Body of pancreas (tissue), 4 donors: Measurements from ENCODE around the gene TBXT. TPM values are rescaled to one million over a fixed set of nuclear protein-coding genes. Genes with fewer than 3 reads are reported as not detected.

Experiments used
- ATAC-seq: fragments of 150-250 bp; one replicate; pipeline ENCODE4 v1.9.1; 2016
- DNase-seq, 4 donors: peaks; one replicate each; pipeline ENCODE4 v3.0.0-alpha.2; 2019
- H3K27ac ChIP-seq, 4 donors: fragments of 200-600 bp; sonication (generic); 1 replicate in 3 of 4; 2 replicates in 1 of 4; pipeline versions ENCODE4 v1.5.1 to v1.6.1; 2016 to 2019; ENCODE audit warnings: mild to moderate bottlenecking in 1 of 4, mixed read lengths in 1 of 4, moderate library complexity in 1 of 4
- H3K27me3 ChIP-seq, 2 donors: fragments of 200-600 bp; sonication (generic); one replicate each; pipeline ENCODE4 v1.6.0; 2016; ENCODE audit warnings: mild to moderate bottlenecking in 1 of 2
- H3K36me3 ChIP-seq, 2 donors: fragments of 200-600 bp; sonication (generic); replicated peaks in 1 of 2; 2 replicates each; pipeline ENCODE4 v1.5.1; 2016; ENCODE audit warnings: low read depth in 2 of 2; ENCODE audit not compliant: insufficient read depth in 1 of 2
- H3K4me1 ChIP-seq: fragments of 200-600 bp; sonication (generic); one replicate; pipeline ENCODE4 v1.6.0; 2016
- H3K4me3 ChIP-seq, 2 donors: fragments of 200-600 bp; sonication (generic); 1 replicate in 1 of 2; 2 replicates in 1 of 2; pipeline ENCODE4 v1.5.1; 2016 to 2019
- H3K9me3 ChIP-seq, 3 donors: fragments of 200-600 bp; sonication (generic); 1 replicate in 2 of 3; 2 replicates in 1 of 3; pipeline ENCODE4 v1.5.1; 2016
- CTCF ChIP-seq, 7 experiments: fragments of 450-650 bp in 4 of 7; fragments of 200-600 bp in 3 of 7; sonication (generic) in 3 of 7; IDR thresholded peaks; one replicate each; pipeline ENCODE4 v1.5.1; 2016 to 2019; ENCODE audit warnings: antibody characterized with exemption in 7 of 7
- POLR2A ChIP-seq, 3 donors: fragments of 450-650 bp; IDR thresholded peaks; one replicate each; pipeline ENCODE4 v1.6.1; 2016; ENCODE audit warnings: antibody characterized with exemption in 3 of 3, mild to moderate bottlenecking in 2 of 3
- WGBS, 2 donors: methylation state at CpG; one replicate each; pipeline ENCODE4 v1.1.5; 2017; 5-methylcytosine and 5-hydroxymethylcytosine counted together
- intact Hi-C: fragments of 100-400 bp; cut with DNase I; formaldehyde crosslinking; loops from one replicate; pipeline ENCODE4 v1.15.1; 2023
- total RNA-seq, 2 donors: library from RNA; depleted of rRNA; stranded (reverse); fragments of >200 nt; gene quantifications; one replicate each; pipeline ENCODE4 v1.1.0, GENCODE V29; 2016

The TBXT gene
- total RNA-seq, 2 donors from 2014 or later, result not detected

GRCh38 chr6:166204852-166205650, 37.4 kb upstream of the TBXT start:
- no peak for ATAC-seq
- WGBS, 2 donors, result 67 to 76% methylated on average over 17 of the region's 17 CpGs
- intact Hi-C loops, result no loop called here
- no peak overlapping the region for H3K4me3 ChIP-seq
- TF ChIP-seq CTCF (IDR thresholded peaks at IDR 0.05), result no peak
- no peak for TF ChIP-seq POLR2A (IDR thresholded peaks at IDR 0.05)
- no peaks in the 10 kb centered on the region for H3K4me1 ChIP-seq
- H3K9me3 ChIP-seq, result no peaks in the 10 kb centered on the region
- no peaks in the 10 kb centered on the region for H3K36me3 ChIP-seq
- no peaks in the 10 kb centered on the region for H3K27me3 ChIP-seq
- H3K27ac ChIP-seq, result no peak overlapping the region
- DNase-seq, result no peak

- intact Hi-C loops, result no loop called here
- H3K9me3 ChIP-seq, result no peaks in the 10 kb centered on the region
- H3K4me3 ChIP-seq, result no peak overlapping the region
- 86 to 92% methylated on average over 14 of the region's 14 CpGs for WGBS, 2 donors
- H3K36me3 ChIP-seq, result no peaks in the 10 kb centered on the region
- no peak for ATAC-seq
- no peaks in the 10 kb centered on the region for H3K27me3 ChIP-seq
- H3K27ac ChIP-seq, result no peak overlapping the region
- H3K4me1 ChIP-seq, result no peaks in the 10 kb centered on the region
- TF ChIP-seq POLR2A (IDR thresholded peaks at IDR 0.05) (no peak), CTCF (IDR thresholded peaks at IDR 0.05) (no peak)
- no peak for DNase-seq
Measured at GRCh38 chr6:166203641-166204222, 36.1 kb upstream of the TBXT start.

- H3K27me3 ChIP-seq, result no peaks in the 10 kb centered on the region
- WGBS, 2 donors, result 87 to 93% methylated on average over 8 to 9 of the region's 9 CpGs
Measured at GRCh38 chr6:166203003-166203640, 35.5 kb upstream of the TBXT start.

GRCh38 chr6:166202321-166202733, 34.7 kb upstream of the TBXT start:
- intact Hi-C loops, result no loop called here
- Histone ChIP-seq H3K4me3 (no peak overlapping the region), H3K27ac (no peak overlapping the region), H3K27me3 (no peaks in the 10 kb centered on the region), H3K4me1 (no peaks in the 10 kb centered on the region), H3K36me3 (no peaks in the 10 kb centered on the region), H3K9me3 (no peaks in the 10 kb centered on the region)
- ATAC-seq (no peak), DNase-seq (no peak)
- no peak for TF ChIP-seq CTCF (IDR thresholded peaks at IDR 0.05)
- TF ChIP-seq POLR2A (IDR thresholded peaks at IDR 0.05), result no peak
- 78 to 86% methylated on average over 9 of the region's 9 CpGs for WGBS, 2 donors

More at GRCh38 chr6:166203003-166203640, 35.5 kb upstream of the TBXT start:
- H3K36me3 ChIP-seq, result no peaks in the 10 kb centered on the region
- H3K27ac ChIP-seq, result no peak overlapping the region
- ATAC-seq, result no peak
- no peaks in the 10 kb centered on the region for H3K9me3 ChIP-seq
- no peak overlapping the region for H3K4me3 ChIP-seq
- intact Hi-C loops, result no loop called here
- H3K4me1 ChIP-seq, result no peaks in the 10 kb centered on the region
- TF ChIP-seq POLR2A (IDR thresholded peaks at IDR 0.05), result no peak
- TF ChIP-seq CTCF (IDR thresholded peaks at IDR 0.05), result no peak
- DNase-seq, result no peak
